ENCODE data around the gene EIF4E3. TPM values are rescaled to one million over a fixed set of nuclear protein-coding genes. Genes with fewer than 3 reads are reported as not detected.
A peak's percentile ranks its signal among the peaks of the same experiment; 100 is the strongest.

EIF4E3 gene
- total RNA-seq, 1 donor = 2.9 TPM

DNA sequence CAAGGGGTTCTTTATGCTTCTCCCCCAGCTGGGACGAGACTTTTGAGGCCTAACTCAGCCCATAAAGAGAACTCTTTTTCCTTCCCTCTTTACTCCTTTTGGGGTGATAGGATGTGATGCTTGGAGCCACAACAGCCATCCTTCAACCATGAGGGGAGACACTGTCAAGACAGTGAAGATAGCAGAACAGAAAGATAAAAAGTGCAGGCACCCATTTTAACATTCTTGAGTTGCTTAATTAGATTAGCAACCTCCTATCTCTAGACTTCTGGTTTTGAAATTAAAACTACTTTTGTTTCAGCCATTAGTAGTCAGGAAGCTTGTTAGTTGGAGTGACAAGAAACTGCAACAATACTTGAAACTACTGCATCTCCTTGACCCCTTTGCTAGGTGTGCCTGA, 34.9 kb upstream of the EIF4E3 start:
- no peaks in the 10 kb centered on the region for H4K20me1 ChIP-seq (ENCODE audit: insufficient read depth, low read length)
- no peaks in the 10 kb centered on the region for H3K9me3 ChIP-seq (ENCODE audit: low read depth, low read length)
- no peak for DNase-seq (ENCODE audit: insufficient read length, low spot score, missing footprints)
- H3K27me3 ChIP-seq (ENCODE audit: insufficient read depth, low read length) = peaks cover 60% of the 10 kb centered on the region
- TF ChIP-seq CTCF (IDR thresholded peaks at IDR 0.05; ENCODE audit: extremely low read depth, low read depth, low read length) = no peak
- H3K4me1 ChIP-seq (ENCODE audit: insufficient read depth, low read length) = no peaks in the 10 kb centered on the region
- H3K79me2 ChIP-seq (ENCODE audit: insufficient read depth, low read length) = no peaks in the 10 kb centered on the region
- no peak overlapping the region for H3K4me3 ChIP-seq (ENCODE audit: insufficient read depth, low read length)
- H3K36me3 ChIP-seq (ENCODE audit: insufficient read depth, low read length) = no peaks in the 10 kb centered on the region
- no peak overlapping the region for H2AFZ ChIP-seq (ENCODE audit: low read length)
- no peak overlapping the region for H3K4me2 ChIP-seq (ENCODE audit: insufficient read depth, low read length)
- no peak overlapping the region for H3K27ac ChIP-seq (ENCODE audit: low read depth, low read length)

DNA sequence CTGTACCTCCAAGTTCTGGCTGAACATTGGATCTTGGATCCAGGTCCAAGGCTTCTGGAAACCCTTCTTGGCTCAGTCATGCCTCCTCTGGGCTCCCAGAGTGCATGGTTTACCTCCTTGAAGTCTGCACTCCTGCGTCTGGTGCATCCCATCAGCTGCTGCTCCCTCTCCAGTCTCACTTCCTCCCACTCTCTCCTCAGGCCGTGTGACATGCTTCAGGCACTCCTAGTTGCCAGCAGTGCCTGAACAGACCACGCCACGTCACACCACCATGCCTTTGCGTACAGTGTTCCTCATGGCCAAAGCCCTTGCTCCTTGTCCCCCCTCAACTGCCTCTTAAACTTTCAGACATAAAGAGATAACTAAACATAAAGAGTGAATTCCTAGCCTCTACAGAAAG, 34.2 kb upstream of the EIF4E3 start:
- H3K27me3 ChIP-seq (ENCODE audit: insufficient read depth, low read length) = peaks cover 66% of the 10 kb centered on the region
- no peak for TF ChIP-seq CTCF (IDR thresholded peaks at IDR 0.05; ENCODE audit: extremely low read depth, low read depth, low read length)
- no peak overlapping the region for H2AFZ ChIP-seq (ENCODE audit: low read length)
- peak; percentile 66 for DNase-seq (ENCODE audit: insufficient read length, low spot score, missing footprints)
- no peak overlapping the region for H3K4me3 ChIP-seq (ENCODE audit: insufficient read depth, low read length)
- no peaks in the 10 kb centered on the region for H3K36me3 ChIP-seq (ENCODE audit: insufficient read depth, low read length)
- H4K20me1 ChIP-seq (ENCODE audit: insufficient read depth, low read length) = no peaks in the 10 kb centered on the region
- no peak overlapping the region for H3K4me2 ChIP-seq (ENCODE audit: insufficient read depth, low read length)
- no peaks in the 10 kb centered on the region for H3K4me1 ChIP-seq (ENCODE audit: insufficient read depth, low read length)
- no peak overlapping the region for H3K27ac ChIP-seq (ENCODE audit: low read depth, low read length)
- no peaks in the 10 kb centered on the region for H3K79me2 ChIP-seq (ENCODE audit: insufficient read depth, low read length)
- H3K9me3 ChIP-seq (ENCODE audit: low read depth, low read length) = no peaks in the 10 kb centered on the region

DNA sequence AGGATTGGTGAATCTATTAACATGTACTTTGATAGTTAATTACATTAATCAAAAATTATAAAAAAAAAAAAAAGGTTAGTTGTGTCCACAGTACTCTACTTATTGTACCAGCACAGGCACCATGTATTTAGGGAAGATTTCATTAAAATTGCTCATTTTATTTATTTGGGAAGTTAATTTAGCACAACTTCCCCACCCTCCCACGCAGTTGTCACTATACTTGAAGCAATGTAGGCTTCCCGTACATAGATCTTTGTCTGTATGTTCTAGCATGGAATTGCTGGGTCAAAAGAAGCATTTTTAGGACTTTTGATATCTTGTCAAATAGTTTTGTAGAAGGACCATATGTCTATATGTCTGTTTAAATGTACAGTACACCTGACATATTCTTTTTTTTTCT, 32.9 kb upstream of the EIF4E3 start:
- no peak for DNase-seq (ENCODE audit: insufficient read length, low spot score, missing footprints)
- Histone ChIP-seq H2AFZ (ENCODE audit: low read length) (no peak overlapping the region), H3K36me3 (ENCODE audit: insufficient read depth, low read length) (no peaks in the 10 kb centered on the region), H3K9me3 (ENCODE audit: low read depth, low read length) (no peaks in the 10 kb centered on the region), H4K20me1 (ENCODE audit: insufficient read depth, low read length) (no peaks in the 10 kb centered on the region), H3K4me3 (ENCODE audit: insufficient read depth, low read length) (no peak overlapping the region), H3K4me2 (ENCODE audit: insufficient read depth, low read length) (no peak overlapping the region), H3K27me3 (ENCODE audit: insufficient read depth, low read length) (peaks cover 66% of the 10 kb centered on the region), H3K79me2 (ENCODE audit: insufficient read depth, low read length) (no peaks in the 10 kb centered on the region), H3K4me1 (ENCODE audit: insufficient read depth, low read length) (no peaks in the 10 kb centered on the region), H3K27ac (ENCODE audit: low read depth, low read length) (no peak overlapping the region)
- TF ChIP-seq CTCF (IDR thresholded peaks at IDR 0.05; ENCODE audit: extremely low read depth, low read depth, low read length) = no peak

GRCh38 chr3:71754610-71755253, 29.5 kb upstream of the EIF4E3 start:
- no peak overlapping the region for H3K4me3 ChIP-seq (ENCODE audit: insufficient read depth, low read length)
- H4K20me1 ChIP-seq (ENCODE audit: insufficient read depth, low read length) = no peaks in the 10 kb centered on the region
- H3K9me3 ChIP-seq (ENCODE audit: low read depth, low read length) = no peaks in the 10 kb centered on the region
- no peak for TF ChIP-seq CTCF (IDR thresholded peaks at IDR 0.05; ENCODE audit: extremely low read depth, low read depth, low read length)
- H3K79me2 ChIP-seq (ENCODE audit: insufficient read depth, low read length) = no peaks in the 10 kb centered on the region
- no peaks in the 10 kb centered on the region for H3K4me1 ChIP-seq (ENCODE audit: insufficient read depth, low read length)
- no peaks in the 10 kb centered on the region for H3K36me3 ChIP-seq (ENCODE audit: insufficient read depth, low read length)
- DNase-seq (ENCODE audit: insufficient read length, low spot score, missing footprints) = no peak
- H3K27me3 ChIP-seq (ENCODE audit: insufficient read depth, low read length) = peaks cover 67% of the 10 kb centered on the region
- no peak overlapping the region for H3K27ac ChIP-seq (ENCODE audit: low read depth, low read length)
- H2AFZ ChIP-seq (ENCODE audit: low read length) = no peak overlapping the region
- no peak overlapping the region for H3K4me2 ChIP-seq (ENCODE audit: insufficient read depth, low read length)
